Epithelial cell of alveolus of lung (primary cell): ENCODE data around the gene ABCG2. TPM values are rescaled to one million over a fixed set of nuclear protein-coding genes. Genes with fewer than 3 reads are reported as not detected.

Experiments used
- total RNA-seq: library from RNA; depleted of rRNA; stranded (reverse); fragments of >200 nt; gene quantifications from 2 replicates; pipeline ENCODE4 v1.2.1, GENCODE V29; 2015

The ABCG2 gene
- total RNA-seq, result 0.08 and 1.0 TPM in 2 replicates

GRCh38 chr4:88158489-88159228, at the start of gene ABCG2:
TSS of gene ABCG2 (minus strand) at chr4:88158639. CDS start at chr4:88139995, 18,644 bp downstream.

Other genes with a start within 250 kb of the ABCG2 start
- 0.78 TPM in 1 of 2 replicates, not detected in the other for gene SPP1, start 182.9 kb downstream of the ABCG2 start, total RNA-seq
- gene PKD2, start 151.0 kb downstream of the ABCG2 start, total RNA-seq, result 18.1 and 21.2 TPM in 2 replicates
- 6.6 and 8.6 TPM in 2 replicates for gene PPM1K, start 125.9 kb upstream of the ABCG2 start, total RNA-seq
- gene HERC6, start 220.2 kb upstream of the ABCG2 start, total RNA-seq, result 0.48 and 6.6 TPM in 2 replicates